NCI-H2107 treated with DMSO at 0.1 percent for 48 hours (cell line): ENCODE data around the gene CCDC154.
"Not testable (repeated sequence)": the region's sequence is repeated elsewhere in the genome, so short reads cannot be mapped to it uniquely, and the experiment has no call there.

Experiments
- DNase-seq: peaks from one replicate; lab custom pipeline; 2025; ENCODE audit not compliant: unreplicated experiment; lab: John Stamatoyannopoulos, UW

Gene CCDC154

DNA sequence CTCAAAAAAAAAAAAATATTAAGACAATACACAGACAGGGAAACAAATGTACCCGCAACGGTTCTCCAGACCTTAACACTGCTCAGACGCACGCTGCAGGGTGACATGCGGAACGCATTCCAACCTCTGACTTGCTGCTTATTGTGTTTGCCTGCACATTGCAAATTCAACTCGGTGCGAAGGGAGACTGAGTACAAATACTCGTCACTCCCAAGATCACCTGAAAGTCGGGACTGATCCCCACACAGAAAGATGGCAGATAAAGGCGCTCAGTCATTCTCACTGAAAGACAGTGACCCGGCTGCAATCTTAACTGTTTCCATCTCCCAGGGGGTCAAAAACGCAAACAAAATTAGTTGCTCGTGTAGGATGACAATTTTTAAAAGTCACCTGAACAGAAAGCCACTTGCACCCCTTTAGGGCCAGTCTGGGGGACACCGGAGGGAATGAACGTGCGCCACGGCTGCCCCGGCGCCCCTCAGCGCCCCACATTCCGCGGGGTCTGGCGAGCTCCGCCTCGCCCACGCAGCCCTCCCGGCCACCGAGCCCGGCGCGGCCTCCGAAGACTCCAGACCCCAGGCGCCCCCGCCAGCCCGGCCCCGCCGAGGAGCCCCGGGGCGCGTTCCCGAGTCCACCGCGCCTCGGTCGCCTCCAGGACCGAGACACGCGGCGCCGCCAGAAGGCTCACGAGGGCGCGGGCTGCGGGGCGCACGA is 29.9 kb upstream of the CCDC154 start:
- DNase-seq: no peak

DNA sequence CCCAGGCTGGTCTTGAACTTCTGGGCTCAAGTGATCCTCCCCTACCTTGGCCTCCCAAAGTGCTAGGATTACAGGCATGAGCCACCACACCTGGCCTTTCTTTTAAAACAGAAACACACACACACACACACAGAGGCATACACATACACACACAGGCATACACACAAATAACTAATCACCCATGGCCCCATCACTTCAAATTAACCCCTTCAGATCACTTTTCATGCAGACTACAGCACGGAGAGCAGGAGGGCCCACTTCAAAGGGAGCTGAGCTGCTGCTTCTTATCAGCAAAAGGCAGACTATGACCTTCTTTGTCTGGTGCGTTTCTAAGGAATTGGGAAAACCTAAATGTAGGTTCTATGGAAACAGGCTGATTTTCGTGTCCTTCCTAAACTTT is 28.6 kb upstream of the CCDC154 start:
- DNase-seq: no peak

DNA sequence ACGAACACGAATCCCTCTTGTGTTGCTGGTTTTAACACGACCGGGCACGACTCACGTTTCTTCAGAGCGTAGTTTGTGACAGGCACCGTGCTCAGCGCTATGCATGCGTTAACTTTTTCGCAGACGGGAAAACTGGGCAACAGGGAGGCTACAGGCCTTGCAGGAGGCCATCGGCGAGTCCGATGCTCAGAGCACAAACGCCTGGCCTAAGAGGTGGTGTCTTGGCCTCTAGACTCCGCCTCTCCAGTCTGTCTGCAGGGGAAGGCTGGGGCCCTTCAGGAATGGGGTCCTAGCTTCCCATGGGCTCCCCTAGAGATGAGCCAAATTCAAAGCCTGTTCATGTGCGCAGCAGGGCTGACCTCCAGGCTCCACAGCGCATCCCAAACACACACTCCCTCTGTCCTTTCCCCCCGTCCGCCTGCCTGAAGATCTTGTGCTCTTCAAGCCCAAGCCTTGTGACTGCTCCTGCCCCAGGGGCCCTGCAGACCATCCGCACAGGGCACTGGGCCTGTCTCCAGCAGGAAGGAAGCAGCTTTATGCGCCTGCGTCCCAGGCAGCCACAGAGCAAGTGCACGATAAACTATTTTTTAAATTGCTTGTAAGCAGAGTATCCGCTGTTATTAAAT is 27.3 kb upstream of the CCDC154 start:
- no peak for DNase-seq

DNA sequence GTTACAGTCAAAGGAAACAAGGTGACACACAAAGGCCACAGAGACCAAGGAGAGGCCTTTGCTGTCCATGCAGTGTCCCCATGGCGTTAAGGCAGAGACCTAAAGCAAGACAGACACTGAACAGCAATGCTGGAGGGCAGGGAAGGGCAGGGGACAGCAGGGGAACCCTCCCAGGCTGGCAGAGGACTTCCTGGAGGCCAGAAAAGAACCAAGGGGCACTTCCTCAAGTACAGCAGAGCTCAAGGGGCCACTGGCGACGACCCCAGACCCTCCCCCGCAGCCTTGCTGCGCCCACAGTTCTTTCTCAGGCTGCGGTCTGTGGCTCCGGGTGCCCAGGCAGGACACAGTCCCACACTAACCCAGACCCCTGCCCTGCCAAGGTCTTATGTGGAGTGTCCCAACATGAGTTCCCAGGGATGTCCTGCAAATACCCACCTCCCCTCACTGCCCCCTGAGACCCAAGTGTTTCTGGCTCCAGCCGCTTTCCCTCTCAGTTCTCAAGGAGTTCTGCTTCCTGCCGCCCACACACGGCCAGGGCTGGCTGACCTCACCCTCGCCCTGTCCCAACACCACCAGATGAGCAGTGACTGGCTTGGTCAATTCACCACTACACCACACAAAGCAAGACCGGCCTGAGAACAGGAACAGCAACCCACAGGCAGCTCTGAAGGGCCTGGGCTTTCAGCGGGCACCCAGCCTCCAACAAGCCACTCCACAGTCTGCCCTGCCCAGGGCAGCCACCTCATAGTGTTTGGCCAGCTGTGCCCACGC is 26.3 kb upstream of the CCDC154 start:
- no peak for DNase-seq

DNA sequence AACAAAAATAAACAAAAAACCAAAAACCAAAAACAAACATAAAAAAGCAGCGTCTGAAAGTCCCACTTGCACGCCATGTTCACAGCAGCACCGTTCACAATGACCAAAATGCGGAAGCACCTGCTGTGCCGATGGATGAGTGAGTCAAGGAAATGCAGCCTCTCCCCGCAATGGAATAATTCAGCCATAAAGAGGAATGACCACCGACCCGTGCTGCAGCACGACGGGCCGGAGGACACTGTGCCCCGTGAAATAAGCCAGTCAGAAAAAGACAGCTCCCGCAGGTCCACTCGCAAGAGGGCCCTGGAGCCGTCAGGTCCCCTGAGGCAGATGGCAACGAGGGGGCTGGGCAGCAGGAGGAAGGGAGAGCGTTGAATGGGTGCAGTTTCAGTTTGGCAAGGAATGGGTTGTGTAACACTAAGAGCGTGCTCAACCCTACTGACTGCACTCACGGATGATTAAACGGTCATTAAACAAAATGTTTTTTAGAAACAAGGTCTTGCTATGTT is 25.4 kb upstream of the CCDC154 start:
- no peak for DNase-seq

DNA sequence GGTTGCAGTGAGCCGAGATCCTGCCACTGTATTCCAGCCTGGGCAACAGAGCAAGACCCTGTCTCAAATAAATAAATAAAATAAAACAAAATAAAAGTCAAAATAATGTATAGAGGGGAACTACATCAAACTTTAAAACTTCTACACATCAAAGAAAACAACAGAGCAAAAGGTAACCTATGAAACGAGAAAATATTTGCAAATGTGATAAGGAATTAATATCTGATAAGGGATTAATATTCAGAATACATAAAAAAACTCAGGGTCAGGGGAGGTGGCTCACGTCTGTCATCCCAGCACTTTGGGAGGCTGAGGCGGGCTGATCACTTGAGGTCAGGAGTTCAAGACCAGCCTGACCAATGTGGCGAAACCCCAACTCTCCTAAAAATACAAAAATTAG is 24.8 kb upstream of the CCDC154 start:
- not testable (repeated sequence) for DNase-seq

DNA sequence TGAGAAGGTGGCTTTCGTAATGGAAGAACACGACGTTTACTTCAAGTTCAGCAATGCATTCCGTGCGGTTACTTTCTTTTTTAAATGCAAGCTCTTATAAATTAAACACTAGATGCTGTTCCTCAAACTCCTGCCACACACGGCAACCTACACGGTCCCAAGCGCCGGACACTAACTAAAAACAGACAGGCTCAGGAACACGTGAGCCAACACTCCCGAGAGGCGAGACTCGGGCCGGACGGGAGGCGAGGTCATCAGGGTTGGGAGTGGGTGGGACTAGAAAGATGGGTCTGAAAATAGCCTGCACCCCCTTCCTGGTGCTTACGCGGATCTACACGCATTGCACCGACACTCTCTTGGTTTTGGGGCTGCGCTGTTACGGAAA is 24.1 kb upstream of the CCDC154 start:
- DNase-seq: no peak

DNA sequence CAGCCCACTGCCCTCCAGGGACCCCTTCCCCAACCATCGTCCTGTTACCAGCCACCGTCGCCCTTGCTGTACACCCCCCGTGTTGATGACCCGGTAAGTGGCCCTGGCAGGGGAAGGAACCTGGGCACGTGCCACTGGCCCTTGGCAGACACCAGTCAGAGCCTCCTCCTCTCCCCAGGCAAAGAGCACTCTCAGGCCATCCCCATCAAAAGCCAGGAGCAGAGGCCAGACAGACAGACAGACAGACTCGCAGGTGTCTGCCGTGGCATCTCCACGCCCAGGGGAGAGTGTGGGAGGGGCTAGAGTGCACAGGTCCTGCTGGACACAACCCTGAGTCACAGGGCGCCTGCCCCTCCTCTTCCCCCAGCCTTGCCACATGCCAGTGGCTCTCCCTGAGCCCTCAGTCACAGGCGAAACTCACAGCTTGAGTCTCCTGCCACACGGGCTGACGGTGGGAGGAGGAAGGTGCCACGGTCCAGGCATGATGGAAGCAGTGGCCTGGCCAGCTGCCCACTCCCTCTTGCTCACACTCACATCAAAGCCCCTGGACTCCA is 22.7 kb upstream of the CCDC154 start:
- DNase-seq: no peak

DNA sequence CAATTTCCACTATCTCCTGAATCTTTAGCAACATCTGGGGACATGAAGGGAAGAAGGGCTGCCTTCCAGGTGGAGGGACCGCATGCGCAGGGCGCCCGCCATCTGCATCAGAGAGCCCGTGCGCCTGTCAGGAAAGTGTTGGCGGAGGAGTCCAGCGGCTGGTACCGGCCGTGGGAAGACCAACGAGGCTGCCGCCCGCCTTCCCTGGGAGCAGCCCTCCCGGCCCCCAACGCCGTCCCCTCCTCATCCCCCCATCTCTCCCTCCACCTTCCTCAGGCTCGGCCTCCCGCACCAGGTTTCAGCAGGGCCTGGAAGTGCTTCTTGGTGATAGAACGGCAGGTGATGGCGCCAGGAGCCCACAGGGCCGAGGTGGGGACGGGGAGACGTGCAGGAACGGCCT is 21.7 kb upstream of the CCDC154 start:
- DNase-seq: no peak

DNA sequence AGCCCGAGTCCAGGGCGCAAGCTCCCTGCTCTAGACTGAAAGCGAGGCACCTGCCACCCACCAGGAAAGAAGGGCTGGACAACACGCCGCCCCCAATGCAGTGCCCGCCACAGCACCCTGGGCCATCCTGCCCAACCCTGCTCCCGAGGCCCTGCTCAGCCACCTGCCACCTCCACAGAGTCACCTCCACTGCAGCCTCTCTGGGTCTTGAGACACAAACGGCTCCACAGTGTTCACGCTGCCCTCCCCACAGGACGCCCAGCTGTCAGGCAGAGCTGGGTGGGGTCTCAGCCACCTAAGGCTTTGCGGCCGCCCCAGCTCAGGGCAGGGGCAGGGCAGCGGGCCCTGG is 21.2 kb upstream of the CCDC154 start:
- no peak for DNase-seq

DNA sequence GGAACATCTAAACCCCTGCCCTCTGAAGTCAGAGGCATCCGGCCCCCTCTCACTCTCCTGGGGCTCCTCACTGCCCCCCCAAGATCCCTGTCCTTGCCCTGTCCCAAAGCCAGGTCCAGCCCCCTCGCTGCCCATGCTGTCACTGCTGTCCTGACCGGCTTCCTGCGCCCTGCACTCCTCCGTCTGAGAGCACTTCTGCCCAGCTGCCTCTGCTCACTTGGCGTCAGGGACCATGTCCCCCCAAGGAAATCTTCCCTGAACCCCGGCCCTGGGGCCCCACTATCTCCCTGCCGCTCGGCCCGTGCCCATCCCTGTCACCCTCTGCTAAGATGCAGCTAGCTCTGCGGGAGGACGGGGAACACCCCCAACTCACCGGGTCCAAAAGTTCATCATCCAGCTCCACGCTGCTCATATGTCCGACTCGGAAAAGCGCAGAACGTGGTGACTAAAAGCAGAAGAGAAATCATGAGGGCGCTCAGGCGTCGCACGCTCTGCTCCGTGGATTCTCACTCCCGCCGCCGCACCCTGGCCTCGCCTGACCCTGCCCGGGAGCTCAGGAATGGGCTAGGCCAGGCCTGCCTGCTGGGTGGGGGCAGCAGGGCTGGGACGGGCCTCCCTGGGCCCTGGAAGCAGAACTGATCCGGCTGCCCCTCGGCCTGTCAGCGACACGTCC is 20.7 kb upstream of the CCDC154 start:
- DNase-seq: no peak

DNA sequence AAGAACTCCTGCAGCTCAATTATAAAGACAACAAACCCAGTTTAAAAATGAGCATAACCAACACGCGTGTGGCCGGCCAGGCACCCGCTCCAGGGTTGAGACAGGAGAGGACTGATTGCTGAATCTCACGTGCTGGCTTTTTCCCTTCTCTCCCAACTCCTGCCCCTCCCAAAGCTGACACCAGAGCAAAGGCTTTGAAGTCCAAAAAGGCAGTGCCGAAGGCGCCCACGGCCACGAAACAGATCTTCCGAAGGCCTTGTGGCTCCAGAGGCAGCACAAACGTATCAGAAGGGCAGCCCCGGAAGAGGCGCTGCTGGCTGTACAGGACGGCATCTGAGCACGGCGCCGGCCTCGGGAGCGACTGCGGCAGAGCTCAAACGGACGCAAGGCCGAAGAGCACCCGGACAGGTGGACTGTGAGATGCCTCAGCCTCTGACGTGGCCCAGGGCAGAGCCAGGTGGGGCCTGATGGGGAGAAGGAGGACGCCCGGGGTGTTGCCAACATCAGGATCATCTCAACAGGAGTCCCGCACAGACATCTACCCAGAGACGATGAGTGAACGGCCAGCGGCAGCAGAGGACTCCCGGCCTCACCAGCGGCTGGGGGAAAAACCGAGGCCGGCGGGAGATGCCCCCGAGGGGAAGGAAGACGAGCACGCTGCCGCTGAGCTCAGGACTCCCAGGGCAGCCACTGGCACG is 20.0 kb upstream of the CCDC154 start:
- no peak for DNase-seq

DNA sequence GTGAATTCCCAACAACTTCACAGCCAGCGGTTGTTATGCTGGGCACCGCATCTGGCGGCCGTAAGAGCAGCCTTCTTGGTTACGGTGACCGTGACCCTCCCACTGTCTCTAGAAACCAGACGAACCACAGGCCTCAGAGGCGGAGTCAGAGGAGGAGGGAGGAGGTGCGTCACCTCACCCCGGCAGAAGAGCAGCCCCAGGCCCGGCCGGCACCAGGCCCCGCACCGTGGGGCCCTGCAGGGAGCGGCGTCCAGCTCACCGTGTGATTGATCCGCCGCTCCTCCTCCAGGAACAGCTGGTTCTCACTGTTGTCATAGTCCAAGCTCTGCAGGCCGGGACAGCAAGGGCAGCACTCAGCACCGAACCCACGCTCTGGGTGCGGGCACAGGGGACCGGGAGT is 16.8 kb upstream of the CCDC154 start:
- DNase-seq: no peak

DNA sequence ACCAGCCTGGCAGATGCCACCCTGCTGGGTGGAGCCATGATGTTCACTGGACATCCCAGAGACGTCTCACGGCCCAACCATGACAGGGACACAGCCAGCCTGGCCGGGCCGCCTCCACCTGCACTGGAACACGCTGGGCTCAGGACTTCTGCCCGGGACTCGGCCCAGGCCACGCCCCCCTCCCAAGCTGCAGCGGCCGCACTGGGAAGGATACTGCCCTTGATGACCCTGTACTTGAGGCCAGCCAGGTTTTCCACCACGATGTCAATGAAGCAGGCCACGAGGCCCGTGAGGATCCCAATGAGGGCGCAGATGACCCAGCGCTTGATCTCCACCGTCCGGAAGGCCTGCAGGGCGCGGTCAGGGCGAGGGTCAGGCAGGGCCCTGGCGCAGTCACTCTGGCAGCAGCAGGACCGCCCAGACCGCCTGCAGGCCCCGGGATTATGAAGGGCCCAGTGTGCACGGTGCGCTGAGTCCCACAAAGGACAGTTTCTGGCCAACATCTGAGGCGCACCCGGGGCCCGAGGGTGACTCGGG is 16.3 kb upstream of the CCDC154 start:
- no peak for DNase-seq

DNA sequence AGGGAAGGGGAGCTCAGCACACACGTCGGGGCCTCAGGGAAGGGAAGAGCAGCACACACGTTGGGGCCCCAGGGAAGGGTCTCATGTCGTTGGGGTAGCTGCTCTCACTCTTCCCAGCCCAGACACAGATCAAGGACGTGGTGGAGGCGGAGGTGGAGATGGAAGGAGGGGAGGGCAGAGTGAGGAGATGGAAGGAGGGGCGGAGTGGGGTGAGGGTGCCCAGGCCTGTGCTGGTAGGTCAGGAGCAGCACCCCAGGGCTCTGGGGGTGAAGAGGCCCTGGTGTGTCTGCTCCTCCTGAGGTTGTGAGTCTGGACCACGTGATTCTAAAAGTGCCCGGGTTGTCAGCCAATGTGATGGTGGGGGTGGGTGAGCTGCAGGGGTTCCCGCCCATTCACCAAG is 15.6 kb upstream of the CCDC154 start:
- no peak for DNase-seq

DNA sequence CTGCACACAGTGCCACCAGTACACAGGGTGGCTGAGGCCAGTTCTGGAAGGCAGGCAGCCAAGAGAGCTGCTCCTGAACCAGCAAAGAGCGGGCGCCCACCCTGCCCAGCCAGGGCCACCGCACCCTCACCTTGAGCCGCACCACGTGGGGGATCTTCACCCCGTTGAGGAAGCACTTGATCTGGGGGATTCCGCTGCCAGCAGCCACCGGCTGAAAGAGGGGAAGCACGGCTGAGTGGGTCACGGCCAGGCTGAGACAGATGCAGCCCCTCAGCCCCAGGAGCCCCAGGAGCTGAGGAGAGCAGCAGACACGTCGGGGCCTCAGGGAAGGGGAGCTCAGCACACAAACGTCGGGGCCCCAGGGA is 14.6 kb upstream of the CCDC154 start:
- DNase-seq: no peak

DNA sequence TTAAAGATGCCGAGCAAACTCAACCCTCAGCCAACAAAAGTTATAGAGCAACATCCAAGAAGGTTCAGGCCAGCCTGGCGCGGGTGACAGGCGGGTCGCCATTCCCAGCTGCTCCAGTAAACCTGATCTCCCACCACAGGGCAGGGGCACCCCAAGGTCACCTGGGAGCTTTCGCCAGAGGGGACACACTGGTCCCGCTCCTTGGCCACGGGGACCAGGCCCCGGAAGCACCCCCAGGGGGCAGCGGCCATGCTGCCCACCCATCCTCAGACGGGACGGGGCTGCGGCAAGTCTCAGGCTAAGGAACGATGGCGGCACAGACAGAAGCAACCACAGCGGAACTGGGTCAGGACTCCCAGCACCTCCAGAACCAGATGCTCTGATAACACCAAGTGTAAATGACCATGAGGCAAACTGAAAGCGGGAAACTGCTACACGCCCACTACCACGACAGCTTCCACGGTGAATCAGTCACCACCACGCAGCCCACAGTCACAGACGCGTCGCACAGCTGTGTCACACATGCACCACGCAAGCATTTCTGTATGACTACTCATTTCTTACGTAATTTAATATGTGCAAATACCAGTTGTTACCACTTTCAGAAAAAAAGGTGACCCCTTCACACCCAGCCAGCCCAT is 14.1 kb upstream of the CCDC154 start:
- no peak for DNase-seq

DNA sequence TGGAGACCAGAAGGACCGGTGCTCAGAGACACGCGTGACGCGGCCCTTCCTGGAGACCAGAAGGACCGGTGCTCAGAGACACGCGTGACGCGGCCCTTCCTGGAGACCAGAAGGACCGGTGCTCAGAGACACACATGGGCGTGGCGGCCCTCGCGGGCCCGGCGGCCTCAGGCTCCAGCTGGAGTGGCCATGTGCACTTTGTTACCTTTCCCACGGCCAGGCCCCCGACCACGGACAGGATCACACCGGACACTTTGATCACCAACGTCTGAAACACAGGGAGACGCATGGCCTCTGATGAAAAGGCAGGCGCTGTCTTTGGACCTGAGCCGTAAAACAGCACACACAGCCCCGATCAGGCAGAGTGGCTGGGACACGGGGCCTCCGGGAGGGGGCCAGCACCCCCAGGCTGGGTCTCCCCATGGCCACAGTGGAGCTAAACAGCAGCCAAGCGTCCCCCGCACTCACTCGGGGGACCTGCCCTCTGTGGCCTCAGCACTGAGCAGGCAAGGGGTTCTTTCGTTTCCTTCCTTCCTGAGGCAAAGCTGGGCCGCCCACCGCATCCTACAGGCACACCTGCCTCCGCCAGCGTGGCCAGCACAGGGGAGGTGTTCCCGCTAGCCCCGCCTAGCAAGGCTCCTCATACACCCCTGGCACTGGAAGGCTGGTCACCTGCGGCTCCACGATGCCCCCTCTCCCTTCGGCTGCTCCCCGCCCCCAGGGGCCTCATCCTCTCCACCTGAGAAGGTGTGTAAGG is 13.3 kb upstream of the CCDC154 start:
- no peak for DNase-seq

DNA sequence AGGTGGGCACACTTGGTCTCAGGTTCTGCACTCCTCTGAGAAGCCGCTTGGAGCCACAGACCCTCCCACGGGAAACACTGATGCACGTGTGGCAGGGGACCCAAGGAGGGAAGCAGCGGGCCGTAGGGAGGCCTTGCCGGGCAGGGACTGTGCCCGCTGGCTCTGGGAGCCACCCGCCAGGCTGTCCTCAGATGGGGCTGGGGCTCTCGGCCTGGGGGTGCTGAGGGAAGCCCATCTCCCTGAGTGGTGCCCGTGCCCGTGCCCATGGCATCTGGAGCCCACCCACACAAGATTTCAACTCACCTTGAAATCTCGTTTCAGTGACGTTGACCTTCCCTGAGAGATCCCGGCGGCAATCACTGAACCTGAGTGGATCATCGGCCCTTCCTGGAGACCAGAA is 12.6 kb upstream of the CCDC154 start:
- no peak for DNase-seq
